Skin of body (tissue), 2 donors: Measurements from ENCODE around the gene TGFBRAP1. TPM values are rescaled to one million over a fixed set of nuclear protein-coding genes. Genes with fewer than 3 reads are reported as not detected.
"Not testable (repeated sequence)": the region's sequence is repeated elsewhere in the genome, so short reads cannot be mapped to it uniquely, and the experiment has no call there.

ENCODE experiments used
- DNase-seq: peaks from one replicate; lab custom pipeline; 2025; lab: John Stamatoyannopoulos, UW
- total RNA-seq: library from RNA; depleted of rRNA; stranded (reverse); fragments of >200 nt; gene quantifications from one replicate; pipeline ENCODE4 v1.2.3, GENCODE V29; 2014

Gene TGFBRAP1
- total RNA-seq, 1 donor from 2014 or later: 10.2 TPM

DNA sequence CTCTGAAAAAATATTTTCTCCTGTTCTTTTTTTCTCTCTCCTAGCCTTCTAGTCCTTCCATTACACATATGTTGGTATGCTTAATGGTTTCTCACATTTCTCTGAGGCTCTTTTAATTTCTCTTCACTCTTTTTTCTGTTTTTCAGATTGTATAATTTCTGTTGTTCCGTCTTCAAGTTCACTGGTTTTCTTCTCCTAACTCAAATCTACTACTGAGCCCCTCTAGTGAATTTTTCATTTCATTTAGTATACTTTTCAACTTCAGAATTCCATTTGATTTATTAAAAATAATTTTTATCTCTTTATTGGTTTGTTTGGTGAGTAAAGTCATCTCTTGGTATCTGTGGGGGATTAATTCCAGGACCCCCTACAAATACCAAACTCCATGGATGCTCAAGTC lies 27.6 kb upstream of the TGFBRAP1 start:
- no peak for DNase-seq

GRCh38 chr2:105344704-105345345 lies 15.3 kb upstream of the TGFBRAP1 start:
- no peak for DNase-seq

GRCh38 chr2:105339414-105339813 lies 9.9 kb upstream of the TGFBRAP1 start:
- DNase-seq: no peak

- DNase-seq: no peak
Measured at GRCh38 chr2:105338020-105338385, 8.5 kb upstream of the TGFBRAP1 start.

GRCh38 chr2:105337122-105338019 lies 7.8 kb upstream of the TGFBRAP1 start, which contains the start of gene C2orf49:
Gene C2orf49 (plus strand): TSS chr2:105337540. CDS start chr2:105337588, 48 bp downstream.
- DNase-seq: peak; percentile 91

- no peak for DNase-seq
Measured at GRCh38 chr2:105336786-105337121, 7.2 kb upstream of the TGFBRAP1 start.

GRCh38 chr2:105335469-105335868 lies 5.9 kb upstream of the TGFBRAP1 start:
- no peak for DNase-seq

DNA sequence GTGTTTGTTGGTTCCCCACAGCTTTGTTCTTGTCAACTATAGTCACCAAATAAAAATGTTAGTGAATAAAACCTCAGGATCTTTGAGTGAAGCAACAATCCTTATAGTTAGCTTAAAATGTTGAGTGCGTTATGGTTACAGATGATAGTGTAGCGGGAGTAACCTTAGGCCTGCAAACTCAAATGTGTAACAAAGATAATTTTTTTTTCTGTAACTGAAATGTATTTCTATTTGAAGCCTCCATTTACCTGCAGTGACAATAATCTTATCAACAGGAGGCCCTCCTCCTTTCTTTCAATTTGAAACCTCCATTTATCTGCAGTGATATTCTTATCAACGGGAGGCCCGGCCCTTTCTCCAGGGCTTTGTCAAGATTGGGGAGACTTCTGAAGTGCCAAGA lies 4.7 kb upstream of the TGFBRAP1 start:
- no peak for DNase-seq

DNA sequence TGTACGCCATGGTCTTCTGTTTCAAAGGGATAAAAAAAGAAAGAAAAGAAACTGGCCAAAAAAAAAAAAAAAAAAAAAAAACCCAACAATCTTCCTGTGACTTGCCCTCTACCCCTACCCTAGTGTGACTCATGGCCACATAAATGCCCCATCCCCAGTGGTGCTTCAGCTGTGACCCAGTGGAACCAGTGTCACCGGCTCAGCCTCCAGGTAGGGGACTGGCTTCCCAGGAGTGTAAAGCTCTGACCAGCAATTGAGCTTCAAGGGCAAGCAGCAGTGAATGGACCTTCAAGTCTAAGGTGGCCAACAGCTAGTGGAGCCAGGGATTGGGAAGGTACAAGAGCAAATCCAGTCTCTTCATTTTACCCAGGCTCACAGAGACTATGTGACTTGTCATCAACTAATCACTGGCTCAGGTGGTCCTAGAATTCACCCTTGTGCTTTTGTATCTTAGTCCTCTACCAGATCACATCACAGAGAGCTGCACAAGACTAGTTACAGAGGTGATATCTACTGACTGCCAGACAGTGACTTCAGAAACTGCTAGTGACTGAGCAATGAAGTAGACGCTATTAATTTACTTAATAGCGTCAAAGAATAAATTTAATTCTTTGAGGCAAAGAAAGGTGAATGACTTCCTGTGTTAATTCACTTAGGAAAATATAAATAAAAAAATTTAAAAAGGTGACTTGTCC lies 1.3 kb upstream of the TGFBRAP1 start:
- DNase-seq: no peak

DNA sequence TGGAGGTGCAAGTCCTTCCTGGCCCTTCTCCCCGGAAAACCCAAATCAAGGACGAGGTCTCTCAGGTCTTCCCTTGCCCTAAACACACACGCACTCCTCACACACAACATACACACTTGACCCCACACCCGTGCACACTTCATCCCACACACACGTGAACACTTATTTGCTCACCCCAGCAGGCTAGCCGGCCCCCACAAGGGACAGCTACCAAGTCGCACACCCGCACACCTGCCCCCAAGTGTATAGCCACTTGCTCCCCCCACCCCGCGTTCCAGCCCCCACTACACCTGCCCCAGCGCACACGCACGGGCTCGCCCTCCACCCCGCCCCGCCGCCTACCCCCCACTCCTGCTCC lies 359 bp downstream of the TGFBRAP1 start:
- DNase-seq: no peak

DNA sequence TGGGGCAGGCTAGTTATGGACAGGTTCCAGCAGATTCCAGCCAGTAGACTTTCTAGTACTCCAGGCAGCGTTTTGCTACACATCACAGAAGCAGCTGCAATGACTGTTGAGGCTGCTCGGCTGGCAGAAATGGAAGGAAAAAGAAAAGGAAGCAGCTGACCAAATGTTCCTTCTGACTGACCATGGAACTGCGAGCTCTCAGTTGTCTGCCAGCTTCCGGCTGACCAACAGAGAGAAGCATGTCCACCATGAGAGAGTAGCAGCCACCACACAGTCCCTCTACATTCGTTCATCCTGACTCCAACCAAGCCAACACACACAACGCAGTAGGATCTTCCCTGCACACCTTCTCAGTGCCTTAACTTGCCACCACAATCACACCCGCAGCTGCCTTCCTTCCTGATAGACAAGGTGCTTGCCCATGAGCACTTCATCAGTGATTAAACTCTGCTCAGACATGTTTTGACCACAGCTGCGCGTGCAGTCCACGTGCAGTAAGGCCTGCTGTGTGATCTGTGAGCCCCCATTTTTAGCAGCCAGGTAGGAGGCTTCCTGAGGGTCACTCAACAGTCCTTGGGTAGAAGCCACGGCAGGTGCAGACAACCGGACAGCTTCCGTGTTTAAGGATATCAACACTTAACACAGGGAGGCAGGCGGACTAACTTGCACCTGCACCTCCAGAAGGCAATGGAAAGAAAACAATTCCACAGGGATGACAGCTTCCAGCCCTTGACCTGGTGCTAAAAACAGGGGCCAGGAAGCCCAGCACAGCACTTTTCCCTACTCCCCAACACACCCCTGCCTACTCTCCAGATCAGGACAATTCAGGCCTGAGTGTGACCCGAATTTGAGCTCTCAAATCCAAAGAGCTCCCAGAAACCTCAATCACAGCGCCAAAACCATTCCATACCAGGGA lies 996 bp downstream of the TGFBRAP1 start:
- DNase-seq: no peak

DNA sequence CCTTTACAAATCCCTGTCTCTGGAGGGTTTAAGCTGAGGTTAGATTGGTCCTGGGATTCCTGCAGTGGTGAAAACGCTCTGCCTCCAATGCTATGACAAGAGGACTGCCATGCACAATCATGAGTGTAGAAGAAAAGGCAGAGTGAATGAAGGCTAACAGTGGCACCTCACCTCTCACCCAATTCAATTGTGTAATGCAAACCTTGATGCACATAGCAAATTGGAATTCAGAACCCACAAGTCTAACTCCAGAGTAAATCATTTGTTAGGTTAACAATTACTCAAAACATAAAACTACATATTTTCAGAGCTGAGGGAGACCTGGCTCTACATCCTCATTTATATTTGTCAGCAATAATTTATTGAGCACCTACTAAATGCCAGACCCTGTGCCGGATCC lies 1.8 kb downstream of the TGFBRAP1 start:
- no peak for DNase-seq

DNA sequence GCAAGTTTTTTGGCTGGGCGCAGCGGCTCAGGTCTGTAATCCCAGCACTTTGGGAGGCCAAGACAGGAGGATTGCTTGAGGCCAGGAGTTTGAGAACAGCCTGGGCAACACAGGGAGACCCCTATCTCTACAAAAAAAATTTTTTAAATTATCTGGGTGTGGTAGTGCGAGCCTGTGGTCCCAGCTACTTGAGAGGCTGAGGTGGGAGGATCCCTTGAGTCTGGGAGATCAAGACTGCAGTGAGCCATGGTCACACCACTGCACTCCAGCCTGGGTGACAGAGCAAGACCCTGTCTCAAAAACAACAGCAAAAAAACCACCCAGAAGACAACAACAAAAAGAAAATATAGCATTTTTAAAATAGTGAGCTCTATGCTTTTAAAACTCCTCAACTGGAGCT lies 2.3 kb downstream of the TGFBRAP1 start:
- DNase-seq: not testable (repeated sequence)

DNA sequence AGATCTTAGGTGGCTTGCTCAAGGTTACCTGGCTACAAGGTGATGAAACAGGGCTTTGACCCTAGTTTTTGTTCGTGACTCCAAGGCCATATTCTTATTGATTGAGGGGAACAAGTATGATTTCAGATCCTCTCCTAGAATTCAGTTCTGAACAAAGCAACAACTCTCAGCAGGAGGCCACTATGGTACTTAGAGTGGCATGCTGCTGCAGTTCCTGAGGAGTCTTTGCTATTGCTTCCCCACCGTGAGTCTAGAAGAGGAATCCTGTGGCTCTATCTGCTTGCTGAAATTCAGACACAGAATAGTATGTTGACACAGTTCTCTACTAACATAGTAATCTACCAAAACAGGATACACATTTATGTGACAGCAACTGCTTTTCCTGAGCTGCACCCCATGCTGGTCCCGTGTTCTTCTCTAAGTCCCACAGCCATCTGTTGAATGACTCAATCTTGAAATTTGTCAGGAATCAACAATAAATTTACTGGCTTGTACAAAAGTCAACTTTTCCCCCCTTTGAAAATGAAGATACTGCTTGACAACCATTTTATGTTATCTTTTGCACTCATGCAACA lies 4.1 kb downstream of the TGFBRAP1 start:
- DNase-seq: no peak

DNA sequence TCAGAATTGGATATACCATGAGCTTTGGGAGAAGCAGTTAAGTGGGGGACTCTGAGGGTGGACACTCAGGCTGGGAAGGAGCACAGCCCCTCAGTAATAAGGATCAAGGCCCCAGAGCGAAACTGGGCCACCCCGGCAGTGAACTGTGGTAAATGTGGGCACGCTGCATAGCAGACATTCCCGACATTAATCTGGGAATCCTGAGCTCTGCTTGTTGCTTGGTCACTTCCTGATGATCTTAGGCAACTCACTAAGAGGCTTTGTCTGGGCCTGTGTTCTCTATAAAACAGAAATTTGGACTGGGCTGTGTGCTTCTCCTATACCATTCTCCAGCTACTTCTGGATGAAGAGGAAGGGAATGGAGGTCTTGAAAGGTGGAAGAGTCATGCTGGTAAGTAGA lies 4.8 kb downstream of the TGFBRAP1 start:
- DNase-seq: no peak

GRCh38 chr2:105324101-105324500 lies 5.4 kb downstream of the TGFBRAP1 start:
- DNase-seq: no peak

GRCh38 chr2:105323111-105323510 lies 6.4 kb downstream of the TGFBRAP1 start:
- DNase-seq: no peak

DNA sequence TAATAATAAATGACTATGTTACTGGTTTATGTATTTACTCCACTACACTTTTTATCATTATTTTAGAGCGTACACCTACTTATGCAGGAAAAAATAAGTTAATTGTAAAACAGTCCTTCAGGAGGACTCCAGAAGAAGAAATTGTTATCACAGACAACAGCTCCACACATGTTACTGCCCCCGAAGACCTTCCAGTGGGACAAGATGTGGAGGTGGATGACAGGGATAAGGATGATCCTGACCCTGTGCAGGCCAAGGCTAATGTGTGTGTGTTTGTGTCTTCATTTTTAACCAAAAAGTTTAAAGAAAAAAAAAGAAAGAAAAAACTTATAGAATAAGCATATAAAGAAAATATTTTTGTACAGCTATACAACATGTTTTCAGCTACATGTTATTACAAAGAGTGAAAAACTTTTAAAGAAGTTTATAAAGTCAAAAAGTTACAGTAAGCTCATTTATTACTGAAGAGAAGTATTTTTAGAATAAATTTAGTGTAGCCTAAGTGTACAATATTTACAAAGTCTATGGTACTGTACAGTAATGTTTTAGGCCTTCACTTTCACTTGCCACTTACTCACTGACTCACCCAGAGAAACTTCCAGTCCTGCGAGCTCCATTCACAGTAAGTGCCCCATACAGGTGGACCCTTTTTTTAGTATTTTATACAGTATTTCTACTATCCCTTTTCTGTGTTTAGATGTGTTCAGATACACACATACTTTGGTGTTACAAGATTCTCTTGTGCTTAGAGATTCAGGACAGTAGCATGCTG lies 7.5 kb downstream of the TGFBRAP1 start:
- no peak for DNase-seq

GRCh38 chr2:105320651-105321215 lies 8.8 kb downstream of the TGFBRAP1 start:
- DNase-seq: no peak

- no peak for DNase-seq
Measured at GRCh38 chr2:105317937-105318336, 11.6 kb downstream of the TGFBRAP1 start.
